Activated T-helper 17 cell treated with anti-CD3 and anti-CD28 coated beads, Interleukin-2, amount 50 U/mL, for 72 hours (primary cell): ENCODE data around the gene NRXN3. TPM values are rescaled to one million over a fixed set of nuclear protein-coding genes. Genes with fewer than 3 reads are reported as not detected.

Experiments
- ATAC-seq: fragments of 150-1000 bp; cut with Tn5 transposase; replicated peaks from 2 replicates; pipeline ENCODE4 v1.10.0; 2021; ENCODE audit warnings: mild to moderate bottlenecking, moderate library complexity
- H3K27ac Mint-ChIP-seq: one replicate; pipeline ENCODE4 v1.8.0; 2022; ENCODE audit warnings: mixed read lengths
- H3K27me3 Mint-ChIP-seq: one replicate; pipeline ENCODE4 v1.8.0; 2022; ENCODE audit warnings: mixed read lengths
- H3K36me3 Mint-ChIP-seq: one replicate; pipeline ENCODE4 v1.8.0; 2022; ENCODE audit warnings: low read depth, mild to moderate bottlenecking, mixed read lengths
- H3K4me1 Mint-ChIP-seq: one replicate; pipeline ENCODE4 v1.8.0; 2022; ENCODE audit warnings: mixed read lengths
- H3K4me3 Mint-ChIP-seq: one replicate; pipeline ENCODE4 v1.8.0; 2022; ENCODE audit warnings: mild to moderate bottlenecking, mixed read lengths
- H3K9me3 Mint-ChIP-seq: one replicate; pipeline ENCODE4 v1.8.0; 2022; ENCODE audit warnings: mixed read lengths
- total RNA-seq, 2 donors: library from RNA; stranded (reverse); gene quantifications; one replicate each; pipeline ENCODE4 v1.2.3, GENCODE V29; 2022

The NRXN3 gene
- total RNA-seq, 2 donors from 2014 or later, result not detected

GRCh38 chr14:78710963-78711362 is 540.8 kb downstream of the NRXN3 start:
- no peak overlapping the region for H3K27ac Mint-ChIP-seq
- H3K4me1 Mint-ChIP-seq, result no peaks in the 10 kb centered on the region
- H3K9me3 Mint-ChIP-seq, result peaks cover 6% of the 10 kb centered on the region
- ATAC-seq, result no peak
- no peaks in the 10 kb centered on the region for H3K36me3 Mint-ChIP-seq
- no peaks in the 10 kb centered on the region for H3K27me3 Mint-ChIP-seq
- H3K4me3 Mint-ChIP-seq, result no peak overlapping the region

GRCh38 chr14:78713716-78714115 is 543.5 kb downstream of the NRXN3 start:
- no peaks in the 10 kb centered on the region for H3K27me3 Mint-ChIP-seq
- ATAC-seq, result no peak
- H3K4me1 Mint-ChIP-seq, result no peaks in the 10 kb centered on the region

GRCh38 chr14:78714711-78715110 is 544.5 kb downstream of the NRXN3 start:
- Mint-ChIP-seq H3K4me1 (no peaks in the 10 kb centered on the region), H3K36me3 (no peaks in the 10 kb centered on the region), H3K27ac (no peak overlapping the region), H3K9me3 (peaks cover 6% of the 10 kb centered on the region), H3K4me3 (no peak overlapping the region), H3K27me3 (no peaks in the 10 kb centered on the region)
- ATAC-seq, result no peak

More at GRCh38 chr14:78713716-78714115, 543.5 kb downstream of the NRXN3 start:
- Mint-ChIP-seq H3K9me3 (peaks cover 6% of the 10 kb centered on the region), H3K36me3 (no peaks in the 10 kb centered on the region), H3K27ac (no peak overlapping the region), H3K4me3 (no peak overlapping the region)

GRCh38 chr14:78721756-78722480 is 551.7 kb downstream of the NRXN3 start:
- Mint-ChIP-seq H3K9me3 (no peaks in the 10 kb centered on the region), H3K4me1 (no peaks in the 10 kb centered on the region), H3K27me3 (peaks cover 3% of the 10 kb centered on the region), H3K27ac (no peak overlapping the region), H3K36me3 (no peaks in the 10 kb centered on the region), H3K4me3 (no peak overlapping the region)
- ATAC-seq, result no peak

DNA sequence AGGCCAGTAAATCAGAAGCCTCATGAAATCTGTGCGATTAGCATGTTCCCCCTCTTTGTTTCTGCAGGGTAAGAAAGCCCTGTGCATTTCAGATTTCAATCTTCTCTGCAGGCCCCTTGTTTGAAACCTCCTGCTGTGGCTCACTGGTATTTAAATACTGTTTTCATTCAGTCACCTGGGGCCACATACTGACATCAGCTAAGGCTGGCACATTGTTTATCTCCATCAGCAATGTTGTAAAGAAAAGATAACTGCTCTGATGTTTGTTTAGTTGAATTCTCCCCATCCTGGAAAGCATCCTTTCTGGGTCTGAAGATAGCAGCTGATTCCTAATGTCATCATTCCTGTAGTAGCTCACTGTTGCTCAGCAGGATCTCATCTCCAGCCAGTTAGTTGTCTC is 554.9 kb downstream of the NRXN3 start:
- no peak overlapping the region for H3K4me3 Mint-ChIP-seq
- no peak for ATAC-seq
- peaks cover 4% of the 10 kb centered on the region for H3K27me3 Mint-ChIP-seq
- H3K36me3 Mint-ChIP-seq, result no peaks in the 10 kb centered on the region
- no peak overlapping the region for H3K27ac Mint-ChIP-seq
- peaks cover under 1% of the 10 kb centered on the region for H3K9me3 Mint-ChIP-seq
- H3K4me1 Mint-ChIP-seq, result no peaks in the 10 kb centered on the region

GRCh38 chr14:78737116-78737515 is 566.9 kb downstream of the NRXN3 start:
- Mint-ChIP-seq H3K4me3 (no peak overlapping the region), H3K27me3 (peaks cover 4% of the 10 kb centered on the region), H3K36me3 (no peaks in the 10 kb centered on the region), H3K4me1 (no peaks in the 10 kb centered on the region), H3K27ac (no peak overlapping the region), H3K9me3 (no peaks in the 10 kb centered on the region)
- ATAC-seq, result no peak

DNA sequence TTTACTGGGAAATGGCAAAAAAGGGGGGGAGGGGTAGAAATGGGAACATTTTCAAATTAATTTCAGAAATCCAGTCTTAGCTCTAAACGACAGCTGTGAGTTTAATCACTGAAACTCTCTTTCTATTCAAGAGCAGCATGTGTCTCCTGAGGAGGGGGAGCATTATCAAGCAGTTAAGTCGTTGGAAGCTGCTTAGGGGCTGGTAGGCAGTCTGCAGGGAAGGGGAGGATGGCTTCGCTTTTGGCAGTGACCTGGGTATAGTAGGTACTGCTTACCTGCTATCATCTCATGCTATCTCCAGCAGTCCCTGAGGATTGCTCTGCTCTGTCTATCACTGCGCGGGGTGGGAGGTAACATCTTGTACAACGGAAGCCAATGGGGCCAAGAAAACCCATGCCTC is 567.4 kb downstream of the NRXN3 start:
- no peak overlapping the region for H3K4me3 Mint-ChIP-seq
- peaks cover 4% of the 10 kb centered on the region for H3K27me3 Mint-ChIP-seq
- H3K27ac Mint-ChIP-seq, result no peak overlapping the region
- ATAC-seq, result no peak
- no peaks in the 10 kb centered on the region for H3K9me3 Mint-ChIP-seq
- no peaks in the 10 kb centered on the region for H3K4me1 Mint-ChIP-seq
- no peaks in the 10 kb centered on the region for H3K36me3 Mint-ChIP-seq

DNA sequence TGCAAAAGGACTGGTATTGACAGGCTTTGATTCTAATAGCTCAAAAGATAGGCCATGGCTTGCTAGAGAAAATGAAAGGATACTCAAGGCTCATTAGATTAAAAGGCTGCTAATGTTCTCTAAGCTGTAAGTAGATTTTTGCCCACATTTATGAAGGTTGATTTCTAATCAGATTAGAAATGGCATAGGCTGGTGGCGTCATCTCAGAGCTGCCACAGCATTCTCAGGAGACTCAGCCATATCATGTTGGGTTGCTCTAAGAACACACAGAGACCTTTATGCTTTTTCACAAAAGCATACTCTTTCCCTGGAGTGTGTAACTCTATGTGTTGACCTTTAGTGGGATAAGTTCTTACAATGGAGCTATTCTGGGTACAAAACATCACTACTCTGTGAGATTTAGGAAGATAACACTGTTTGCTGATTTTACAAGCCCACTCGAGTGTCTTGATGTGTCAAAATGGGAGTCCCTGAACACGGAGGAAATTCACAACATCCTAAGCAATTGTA is 576.0 kb downstream of the NRXN3 start:
- no peak overlapping the region for H3K4me3 Mint-ChIP-seq
- no peak overlapping the region for H3K27ac Mint-ChIP-seq
- no peaks in the 10 kb centered on the region for H3K4me1 Mint-ChIP-seq
- H3K36me3 Mint-ChIP-seq, result no peaks in the 10 kb centered on the region
- no peaks in the 10 kb centered on the region for H3K9me3 Mint-ChIP-seq
- ATAC-seq, result no peak
- H3K27me3 Mint-ChIP-seq, result peaks cover 4% of the 10 kb centered on the region

GRCh38 chr14:78747813-78748212 is 577.6 kb downstream of the NRXN3 start:
- ATAC-seq, result no peak
- Mint-ChIP-seq H3K4me3 (no peak overlapping the region), H3K27ac (no peak overlapping the region), H3K4me1 (no peaks in the 10 kb centered on the region), H3K36me3 (no peaks in the 10 kb centered on the region), H3K9me3 (no peaks in the 10 kb centered on the region), H3K27me3 (peaks cover 4% of the 10 kb centered on the region)

DNA sequence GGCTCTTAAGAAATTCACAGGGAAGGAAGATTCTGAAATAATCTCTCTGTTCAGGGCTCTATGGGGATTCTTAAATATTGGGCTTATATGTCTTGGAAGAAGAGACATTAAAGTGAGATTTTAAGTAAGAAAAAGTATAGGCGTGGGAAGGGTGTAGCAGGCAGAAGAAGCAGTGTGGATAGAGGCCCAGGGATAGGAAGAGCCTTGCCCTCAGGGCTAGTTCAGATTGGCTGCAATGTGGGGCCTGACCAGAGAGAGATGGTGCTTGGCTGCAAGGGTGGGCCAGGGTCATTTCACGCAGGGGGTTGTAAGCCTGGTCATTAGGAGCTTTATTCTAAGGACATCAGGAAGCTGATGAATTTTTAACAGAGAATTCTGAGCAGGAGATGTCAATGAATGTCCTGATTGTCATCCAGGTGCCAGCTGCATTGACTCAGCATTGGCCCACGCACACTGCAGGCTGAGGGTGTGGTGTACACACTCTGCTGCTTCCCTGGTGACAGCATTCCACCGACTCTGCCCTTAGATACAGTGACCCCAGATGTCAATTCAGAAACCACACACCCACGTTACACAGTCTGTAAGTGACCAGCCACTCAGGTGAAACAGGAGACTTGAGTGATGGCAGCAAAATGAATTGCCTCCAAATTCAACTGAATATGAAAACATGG is 582.5 kb downstream of the NRXN3 start:
- Mint-ChIP-seq H3K27ac (no peak overlapping the region), H3K27me3 (peaks cover 5% of the 10 kb centered on the region), H3K4me1 (no peaks in the 10 kb centered on the region), H3K36me3 (no peaks in the 10 kb centered on the region), H3K4me3 (no peak overlapping the region), H3K9me3 (peaks cover 4% of the 10 kb centered on the region)
- no peak for ATAC-seq

GRCh38 chr14:78754059-78754458 is 583.9 kb downstream of the NRXN3 start:
- Mint-ChIP-seq H3K4me3 (no peak overlapping the region), H3K27me3 (peaks cover 4% of the 10 kb centered on the region), H3K4me1 (no peaks in the 10 kb centered on the region), H3K36me3 (no peaks in the 10 kb centered on the region), H3K27ac (no peak overlapping the region), H3K9me3 (peaks cover 4% of the 10 kb centered on the region)
- no peak for ATAC-seq

DNA sequence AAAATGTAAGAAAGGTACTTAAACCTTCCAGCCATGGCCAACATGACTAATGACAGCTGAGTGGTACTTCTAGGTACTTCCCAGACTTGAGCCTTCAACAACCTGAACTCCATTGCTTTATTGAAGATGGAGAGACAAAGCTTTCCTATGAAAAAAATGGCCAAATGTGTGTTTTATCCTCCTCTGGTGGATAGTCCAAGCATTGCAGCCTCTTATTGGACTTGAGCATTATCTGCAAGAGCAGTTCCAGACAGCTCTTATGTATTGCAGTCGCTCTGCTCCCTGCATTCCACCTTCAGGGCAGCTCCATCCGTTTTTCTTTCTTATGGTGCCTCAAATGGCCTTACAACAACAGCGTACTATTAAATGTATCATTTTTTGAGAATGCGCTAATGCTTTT is 588.2 kb downstream of the NRXN3 start:
- Mint-ChIP-seq H3K36me3 (no peaks in the 10 kb centered on the region), H3K4me1 (no peaks in the 10 kb centered on the region), H3K27me3 (peaks cover 4% of the 10 kb centered on the region), H3K9me3 (peaks cover 4% of the 10 kb centered on the region), H3K4me3 (no peak overlapping the region), H3K27ac (no peak overlapping the region)
- ATAC-seq, result no peak

GRCh38 chr14:78762331-78762730 is 592.2 kb downstream of the NRXN3 start:
- H3K36me3 Mint-ChIP-seq, result no peaks in the 10 kb centered on the region
- H3K4me1 Mint-ChIP-seq, result no peaks in the 10 kb centered on the region
- no peak for ATAC-seq
- no peak overlapping the region for H3K27ac Mint-ChIP-seq
- no peaks in the 10 kb centered on the region for H3K9me3 Mint-ChIP-seq
- H3K27me3 Mint-ChIP-seq, result no peaks in the 10 kb centered on the region
- no peak overlapping the region for H3K4me3 Mint-ChIP-seq

GRCh38 chr14:78763746-78764145 is 593.6 kb downstream of the NRXN3 start:
- no peaks in the 10 kb centered on the region for H3K36me3 Mint-ChIP-seq
- no peaks in the 10 kb centered on the region for H3K27me3 Mint-ChIP-seq
- H3K27ac Mint-ChIP-seq, result no peak overlapping the region
- no peak for ATAC-seq
- H3K9me3 Mint-ChIP-seq, result no peaks in the 10 kb centered on the region
- no peaks in the 10 kb centered on the region for H3K4me1 Mint-ChIP-seq
- H3K4me3 Mint-ChIP-seq, result no peak overlapping the region

DNA sequence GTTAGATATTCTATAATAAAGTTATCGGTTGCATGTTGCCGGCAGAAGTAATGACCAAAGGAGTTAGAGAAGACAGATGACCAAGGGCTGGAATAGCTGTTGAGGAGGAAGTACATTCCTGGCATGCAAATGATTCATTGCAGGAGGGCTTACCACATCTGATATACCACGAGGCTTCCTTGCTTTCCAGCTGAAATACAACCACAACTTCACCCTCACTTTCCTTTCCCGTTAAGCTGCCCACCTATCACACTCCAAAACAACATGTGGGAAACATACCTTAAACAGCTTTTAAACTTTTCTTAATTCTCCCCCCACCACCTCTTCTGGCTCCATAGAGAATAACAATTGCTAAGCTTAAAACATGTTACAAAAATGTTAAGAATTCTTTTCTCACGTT is 594.1 kb downstream of the NRXN3 start:
- Mint-ChIP-seq H3K9me3 (peaks cover under 1% of the 10 kb centered on the region), H3K36me3 (no peaks in the 10 kb centered on the region), H3K27ac (no peak overlapping the region), H3K4me3 (no peak overlapping the region), H3K27me3 (no peaks in the 10 kb centered on the region), H3K4me1 (no peaks in the 10 kb centered on the region)
- no peak for ATAC-seq
